VCaP (cell line): ENCODE data around the gene LMO3.

Experiments used
- H3K27ac ChIP-seq: fragments of 450-650 bp; 2 replicates; pipeline ENCODE4 v1.5.1; 2017
- CTCF ChIP-seq: fragments of 450-650 bp; conservative IDR thresholded peaks from 2 replicates; pipeline ENCODE4 v1.5.1; 2017; ENCODE audit warnings: mild to moderate bottlenecking, moderate library complexity

The LMO3 gene

GRCh38 chr12:16606201-16606849 is 363 bp upstream of the LMO3 start:
- no peak for TF ChIP-seq CTCF
- H3K27ac ChIP-seq, result no peak overlapping the region

GRCh38 chr12:16605642-16606116 is 283 bp downstream of the LMO3 start:
- no peak overlapping the region for H3K27ac ChIP-seq
- TF ChIP-seq CTCF, result no peak

GRCh38 chr12:16604596-16605252 is 1.2 kb downstream of the LMO3 start:
- no peak overlapping the region for H3K27ac ChIP-seq
- TF ChIP-seq CTCF, result no peak

GRCh38 chr12:16603916-16604575 is 1.9 kb downstream of the LMO3 start:
- H3K27ac ChIP-seq, result no peak overlapping the region
- no peak for TF ChIP-seq CTCF

- TF ChIP-seq CTCF, result no peak
Measured at GRCh38 chr12:16603260-16603915, 2.6 kb downstream of the LMO3 start.

GRCh38 chr12:16602412-16602811 is 3.5 kb downstream of the LMO3 start:
- H3K27ac ChIP-seq, result no peak overlapping the region
- no peak for TF ChIP-seq CTCF

More at GRCh38 chr12:16603260-16603915, 2.6 kb downstream of the LMO3 start:
- no peak overlapping the region for H3K27ac ChIP-seq

GRCh38 chr12:16600525-16600924 is 5.4 kb downstream of the LMO3 start:
- no peak overlapping the region for H3K27ac ChIP-seq
- no peak for TF ChIP-seq CTCF
